C4-2B (cell line): Measurements from ENCODE around the gene SNX20.

ENCODE experiments used
- ZFX ChIP-seq: fragments of 450-650 bp; IDR thresholded peaks from 2 replicates; pipeline ENCODE4 v1.6.1; 2017
- TF ChIP-seq, protein P1 (sequence below): fragments of 450-650 bp; conservative IDR thresholded peaks from 2 replicates; pipeline ENCODE4 v1.5.1; 2017; ENCODE audit warnings: mild to moderate bottlenecking

DNA sequence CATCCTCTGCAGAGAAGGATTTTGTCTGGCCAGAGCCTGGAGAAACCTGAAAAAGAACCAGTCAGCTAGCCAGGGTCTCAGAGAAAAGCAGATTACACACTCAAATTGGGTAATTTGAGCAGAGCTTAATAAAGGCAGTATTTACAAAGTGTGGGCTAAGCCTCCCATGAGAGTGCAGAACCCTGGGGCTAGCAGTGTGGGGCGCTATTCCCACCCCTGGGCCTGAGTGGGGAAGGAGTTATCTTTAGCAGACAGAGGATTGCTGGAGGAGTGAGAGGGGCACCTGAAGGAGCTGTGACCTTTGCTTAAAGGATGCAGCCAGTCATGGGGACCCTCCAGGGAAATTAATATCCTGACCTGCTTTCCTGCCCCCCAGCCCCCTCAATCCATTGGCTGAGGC is 46.2 kb downstream of the SNX20 start:
- TF ChIP-seq, protein P1, sequence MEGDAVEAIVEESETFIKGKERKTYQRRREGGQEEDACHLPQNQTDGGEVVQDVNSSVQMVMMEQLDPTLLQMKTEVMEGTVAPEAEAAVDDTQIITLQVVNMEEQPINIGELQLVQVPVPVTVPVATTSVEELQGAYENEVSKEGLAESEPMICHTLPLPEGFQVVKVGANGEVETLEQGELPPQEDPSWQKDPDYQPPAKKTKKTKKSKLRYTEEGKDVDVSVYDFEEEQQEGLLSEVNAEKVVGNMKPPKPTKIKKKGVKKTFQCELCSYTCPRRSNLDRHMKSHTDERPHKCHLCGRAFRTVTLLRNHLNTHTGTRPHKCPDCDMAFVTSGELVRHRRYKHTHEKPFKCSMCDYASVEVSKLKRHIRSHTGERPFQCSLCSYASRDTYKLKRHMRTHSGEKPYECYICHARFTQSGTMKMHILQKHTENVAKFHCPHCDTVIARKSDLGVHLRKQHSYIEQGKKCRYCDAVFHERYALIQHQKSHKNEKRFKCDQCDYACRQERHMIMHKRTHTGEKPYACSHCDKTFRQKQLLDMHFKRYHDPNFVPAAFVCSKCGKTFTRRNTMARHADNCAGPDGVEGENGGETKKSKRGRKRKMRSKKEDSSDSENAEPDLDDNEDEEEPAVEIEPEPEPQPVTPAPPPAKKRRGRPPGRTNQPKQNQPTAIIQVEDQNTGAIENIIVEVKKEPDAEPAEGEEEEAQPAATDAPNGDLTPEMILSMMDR: no peak
- TF ChIP-seq ZFX: no peak
